Activated CD8-positive, alpha-beta memory T cell treated with anti-CD3 and anti-CD28 coated beads, Interleukin-2, amount 50 U/mL, for 1 hour (primary cell): Measurements from ENCODE around the gene GPLD1.
"Not testable (repeated sequence)": the region's sequence is repeated elsewhere in the genome, so short reads cannot be mapped to it uniquely, and the experiment has no call there.

Experiments used
- DNase-seq: peaks from one replicate; pipeline ENCODE4 v3.0.0-alpha.2; 2020; ENCODE audit errors: extremely low read depth

GPLD1 gene

GRCh38 chr6:24382891-24383494, 106.4 kb downstream of the GPLD1 start:
- not testable (repeated sequence) for DNase-seq

- DNase-seq, result no peak
Measured at GRCh38 chr6:24382220-24382540, 107.2 kb downstream of the GPLD1 start.

GRCh38 chr6:24381476-24382219, 107.7 kb downstream of the GPLD1 start:
- DNase-seq, result no peak

- DNase-seq, result no peak
Measured at GRCh38 chr6:24378473-24379097, 110.8 kb downstream of the GPLD1 start.
